ENCODE measurements around the gene HRH2. TPM values are rescaled to one million over a fixed set of nuclear protein-coding genes. Genes with fewer than 3 reads are reported as not detected.

The HRH2 gene
- total and polyA plus RNA-seq, 2 experiments from 2014 or later, result not detected

DNA sequence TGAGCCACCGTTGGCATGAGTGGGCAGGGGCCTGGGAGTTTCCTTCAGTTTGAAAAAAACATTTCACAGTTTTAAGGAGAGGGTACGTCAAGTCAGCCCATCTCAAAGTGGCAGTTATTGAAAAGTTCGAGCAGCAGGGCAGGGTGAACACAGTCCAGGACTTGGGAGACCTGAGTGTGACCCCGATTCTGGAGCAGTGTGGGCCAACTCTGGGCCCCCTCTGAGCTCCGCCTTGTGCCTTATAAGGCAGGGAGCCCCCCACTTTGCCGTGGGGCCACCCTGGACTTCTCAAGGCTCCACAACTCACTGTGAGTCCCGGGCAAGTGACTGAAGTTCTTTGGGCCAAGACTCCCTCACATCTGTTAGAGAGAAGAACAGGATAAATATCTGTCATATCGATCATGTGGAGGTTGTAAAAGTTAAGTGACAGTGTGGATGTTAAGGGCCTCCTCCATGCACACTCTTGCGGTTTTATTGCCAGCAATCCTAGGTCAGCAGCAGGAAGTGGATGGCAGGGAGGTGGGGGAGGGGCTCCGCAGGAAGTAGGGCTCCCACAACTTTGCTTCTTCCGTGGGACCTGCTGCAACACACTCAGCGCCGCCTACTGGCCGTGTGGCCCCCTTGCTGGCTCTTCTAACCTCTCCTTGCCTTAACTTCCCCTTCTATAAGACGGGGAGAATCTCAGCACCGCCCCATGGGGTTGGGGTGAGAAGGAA, 38.4 kb downstream of the HRH2 start:
- Histone ChIP-seq H3K4me1 (ENCODE audit: insufficient read depth) (no peaks in the 10 kb centered on the region), H4K20me1 (ENCODE audit: insufficient read depth) (no peaks in the 10 kb centered on the region), H3K79me2 (ENCODE audit: insufficient read depth) (no peaks in the 10 kb centered on the region), H2AFZ (no peak overlapping the region), H3K36me3 (ENCODE audit: low read depth) (no peaks in the 10 kb centered on the region), H3K27ac (no peak overlapping the region), H3K9me2 (ENCODE audit: insufficient read depth) (no peaks in the 10 kb centered on the region), H3K27me3 (replicated peaks; ENCODE audit: insufficient read depth) (no peaks in the 10 kb centered on the region), H3K4me3 (no peak overlapping the region), H3K9me3 (ENCODE audit: low read depth) (no peaks in the 10 kb centered on the region), H3K9ac (no peak overlapping the region), H3F3A (ENCODE audit: insufficient read depth) (no peaks in the 10 kb centered on the region), H3K4me2 (ENCODE audit: unreplicated experiment) (no peak overlapping the region)
- TF ChIP-seq EZH2 (IDR thresholded peaks at IDR 0.05; ENCODE audit: insufficient read depth, poor library complexity, severe bottlenecking) (no peak), EZH2phosphoT487 (IDR thresholded peaks at IDR 0.05; ENCODE audit: insufficient read depth, low read depth) (no peak)
- in situ Hi-C loops (cut with MboI), result no loop called here
- DNase-seq, result peak; percentile 6
- WGBS, 2 experiments (ENCODE audit: low coverage in 1 of 2, low lambda C conversion rate in 2 of 2, missing lambda C conversion rate in 2 of 2), result 16 to 21% methylated on average over 16 of the region's 16 CpGs

DNA sequence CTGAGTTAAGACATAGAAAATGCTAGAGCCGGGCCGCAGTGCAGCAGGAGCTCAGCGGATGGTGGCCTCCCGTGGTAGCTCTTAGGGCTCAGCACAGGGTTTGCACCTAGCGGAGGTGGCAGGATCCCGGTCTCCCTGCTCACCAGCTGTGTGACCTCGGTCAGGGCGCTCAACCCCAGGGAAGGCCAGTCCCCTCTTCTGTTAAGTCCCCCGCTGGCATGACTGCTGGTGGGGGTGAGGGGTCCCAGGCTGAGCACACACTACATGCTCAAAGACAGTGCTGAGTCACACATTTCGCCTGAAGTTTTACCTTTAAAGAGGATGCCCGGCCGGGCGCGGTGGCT, 39.0 kb downstream of the HRH2 start:
- TF ChIP-seq EZH2phosphoT487 (IDR thresholded peaks at IDR 0.05; ENCODE audit: insufficient read depth, low read depth) (no peak), EZH2 (IDR thresholded peaks at IDR 0.05; ENCODE audit: insufficient read depth, poor library complexity, severe bottlenecking) (no peak)
- H3K36me3 ChIP-seq (ENCODE audit: low read depth), result no peaks in the 10 kb centered on the region
- no peaks in the 10 kb centered on the region for H3K79me2 ChIP-seq (ENCODE audit: insufficient read depth)
- no peaks in the 10 kb centered on the region for H3K4me1 ChIP-seq (ENCODE audit: insufficient read depth)
- H3K9ac ChIP-seq, result no peak overlapping the region
- no peak overlapping the region for H2AFZ ChIP-seq
- H3K9me2 ChIP-seq (ENCODE audit: insufficient read depth), result no peaks in the 10 kb centered on the region
- no peaks in the 10 kb centered on the region for H4K20me1 ChIP-seq (ENCODE audit: insufficient read depth)
- 83 to 87% methylated on average over 13 of the region's 14 CpGs for WGBS, 2 experiments (ENCODE audit: low coverage in 1 of 2, low lambda C conversion rate in 2 of 2, missing lambda C conversion rate in 2 of 2)
- H3K9me3 ChIP-seq (ENCODE audit: low read depth), result no peaks in the 10 kb centered on the region
- no peak overlapping the region for H3K27ac ChIP-seq
- no peaks in the 10 kb centered on the region for H3K27me3 ChIP-seq (replicated peaks; ENCODE audit: insufficient read depth)
- no peaks in the 10 kb centered on the region for H3F3A ChIP-seq (ENCODE audit: insufficient read depth)
- in situ Hi-C loops (cut with MboI), result no loop called here
- no peak overlapping the region for H3K4me2 ChIP-seq (ENCODE audit: unreplicated experiment)
- H3K4me3 ChIP-seq, result no peak overlapping the region
- no peak for DNase-seq

GRCh38 chr5:175697846-175698245, 40.0 kb downstream of the HRH2 start:
- Histone ChIP-seq H3K9me3 (ENCODE audit: low read depth) (no peaks in the 10 kb centered on the region), H3K4me1 (ENCODE audit: insufficient read depth) (no peaks in the 10 kb centered on the region), H3K79me2 (ENCODE audit: insufficient read depth) (no peaks in the 10 kb centered on the region), H3K4me3 (no peak overlapping the region), H3F3A (ENCODE audit: insufficient read depth) (no peaks in the 10 kb centered on the region), H3K27ac (no peak overlapping the region), H3K9ac (no peak overlapping the region), H3K36me3 (ENCODE audit: low read depth) (no peaks in the 10 kb centered on the region), H2AFZ (no peak overlapping the region), H3K9me2 (ENCODE audit: insufficient read depth) (no peaks in the 10 kb centered on the region), H3K27me3 (replicated peaks; ENCODE audit: insufficient read depth) (no peaks in the 10 kb centered on the region), H3K4me2 (ENCODE audit: unreplicated experiment) (no peak overlapping the region), H4K20me1 (ENCODE audit: insufficient read depth) (no peaks in the 10 kb centered on the region)
- TF ChIP-seq EZH2phosphoT487 (IDR thresholded peaks at IDR 0.05; ENCODE audit: insufficient read depth, low read depth), result no peak
- no peak for TF ChIP-seq EZH2 (IDR thresholded peaks at IDR 0.05; ENCODE audit: insufficient read depth, poor library complexity, severe bottlenecking)
- 56 to 63% methylated on average over 7 of the region's 7 CpGs for WGBS, 2 experiments (ENCODE audit: low coverage in 1 of 2, low lambda C conversion rate in 2 of 2, missing lambda C conversion rate in 2 of 2)
- in situ Hi-C loops (cut with MboI), result no loop called here
- DNase-seq, result no peak

GRCh38 chr5:175698401-175699115, 40.7 kb downstream of the HRH2 start:
- Histone ChIP-seq H4K20me1 (ENCODE audit: insufficient read depth) (no peaks in the 10 kb centered on the region), H3F3A (ENCODE audit: insufficient read depth) (no peaks in the 10 kb centered on the region), H3K79me2 (ENCODE audit: insufficient read depth) (no peaks in the 10 kb centered on the region), H3K9me3 (ENCODE audit: low read depth) (no peaks in the 10 kb centered on the region), H3K9ac (no peak overlapping the region), H3K36me3 (ENCODE audit: low read depth) (no peaks in the 10 kb centered on the region), H3K4me3 (no peak overlapping the region), H3K4me1 (ENCODE audit: insufficient read depth) (no peaks in the 10 kb centered on the region), H3K4me2 (ENCODE audit: unreplicated experiment) (no peak overlapping the region), H3K27ac (no peak overlapping the region), H2AFZ (no peak overlapping the region), H3K9me2 (ENCODE audit: insufficient read depth) (no peaks in the 10 kb centered on the region), H3K27me3 (replicated peaks; ENCODE audit: insufficient read depth) (no peaks in the 10 kb centered on the region)
- TF ChIP-seq EZH2 (IDR thresholded peaks at IDR 0.05; ENCODE audit: insufficient read depth, poor library complexity, severe bottlenecking) (no peak), EZH2phosphoT487 (IDR thresholded peaks at IDR 0.05; ENCODE audit: insufficient read depth, low read depth) (no peak)
- no peak for DNase-seq
- 31 to 33% methylated on average over 18 of the region's 18 CpGs for WGBS, 2 experiments (ENCODE audit: low coverage in 1 of 2, low lambda C conversion rate in 2 of 2, missing lambda C conversion rate in 2 of 2)
- in situ Hi-C loops (cut with MboI), result no loop called here
